ENCODE data around the gene LRRC27.

The LRRC27 gene

GRCh38 chr10:132354356-132355094, 22.5 kb downstream of the LRRC27 start:
- Histone ChIP-seq H3K4me2 (ENCODE audit: low read length) (no peak overlapping the region), H3K9me2 (ENCODE audit: low read depth, low read length) (no peaks in the 10 kb centered on the region), H3K36me3 (ENCODE audit: insufficient read depth, low read length) (no peaks in the 10 kb centered on the region), H3K27ac (ENCODE audit: low read depth, low read length, poor library complexity, severe bottlenecking) (no peak overlapping the region), H2AFZ (ENCODE audit: low read length) (no peak overlapping the region), H3K4me1 (ENCODE audit: insufficient read depth, low read length, severe bottlenecking) (no peaks in the 10 kb centered on the region), H3F3A (ENCODE audit: insufficient read depth, low read length) (no peaks in the 10 kb centered on the region), H3K9ac (ENCODE audit: low read length) (no peak overlapping the region), H3K27me3 (ENCODE audit: insufficient read depth, low read length) (no peaks in the 10 kb centered on the region), H3K4me3 (ENCODE audit: low read depth, low read length, poor library complexity, severe bottlenecking) (no peak overlapping the region), H3K79me2 (ENCODE audit: insufficient read depth, low read length) (no peaks in the 10 kb centered on the region), H3K9me3 (ENCODE audit: low read length) (no peaks in the 10 kb centered on the region), H4K20me1 (ENCODE audit: insufficient read depth, low read length) (no peaks in the 10 kb centered on the region)
- TF ChIP-seq EZH2 (IDR thresholded peaks at IDR 0.05; ENCODE audit: borderline replicate concordance, low read length) (no peak), CTCF (IDR thresholded peaks at IDR 0.05; ENCODE audit: low read length) (no peak)

GRCh38 chr10:132355297-132355696, 23.3 kb downstream of the LRRC27 start:
- Histone ChIP-seq H3K79me2 (ENCODE audit: insufficient read depth, low read length) (no peaks in the 10 kb centered on the region), H3K9me3 (ENCODE audit: low read length) (no peaks in the 10 kb centered on the region), H4K20me1 (ENCODE audit: insufficient read depth, low read length) (no peaks in the 10 kb centered on the region), H3K4me1 (ENCODE audit: insufficient read depth, low read length, severe bottlenecking) (no peaks in the 10 kb centered on the region), H2AFZ (ENCODE audit: low read length) (no peak overlapping the region), H3K27ac (ENCODE audit: low read depth, low read length, poor library complexity, severe bottlenecking) (no peak overlapping the region), H3K4me2 (ENCODE audit: low read length) (no peak overlapping the region), H3F3A (ENCODE audit: insufficient read depth, low read length) (no peaks in the 10 kb centered on the region), H3K4me3 (ENCODE audit: low read depth, low read length, poor library complexity, severe bottlenecking) (no peak overlapping the region), H3K9me2 (ENCODE audit: low read depth, low read length) (no peaks in the 10 kb centered on the region), H3K27me3 (ENCODE audit: insufficient read depth, low read length) (no peaks in the 10 kb centered on the region), H3K36me3 (ENCODE audit: insufficient read depth, low read length) (no peaks in the 10 kb centered on the region), H3K9ac (ENCODE audit: low read length) (no peak overlapping the region)
- TF ChIP-seq EZH2 (IDR thresholded peaks at IDR 0.05; ENCODE audit: borderline replicate concordance, low read length), result no peak

- Histone ChIP-seq H2AFZ (ENCODE audit: low read length) (no peak overlapping the region), H3K4me3 (ENCODE audit: low read depth, low read length, poor library complexity, severe bottlenecking) (no peak overlapping the region), H3K9ac (ENCODE audit: low read length) (no peak overlapping the region), H3K4me2 (ENCODE audit: low read length) (no peak overlapping the region), H3K27me3 (ENCODE audit: insufficient read depth, low read length) (no peaks in the 10 kb centered on the region), H3K9me3 (ENCODE audit: low read length) (no peaks in the 10 kb centered on the region), H3K79me2 (ENCODE audit: insufficient read depth, low read length) (no peaks in the 10 kb centered on the region), H3K4me1 (ENCODE audit: insufficient read depth, low read length, severe bottlenecking) (no peaks in the 10 kb centered on the region), H3K9me2 (ENCODE audit: low read depth, low read length) (no peaks in the 10 kb centered on the region), H4K20me1 (ENCODE audit: insufficient read depth, low read length) (no peaks in the 10 kb centered on the region), H3F3A (ENCODE audit: insufficient read depth, low read length) (no peaks in the 10 kb centered on the region), H3K36me3 (ENCODE audit: insufficient read depth, low read length) (no peaks in the 10 kb centered on the region), H3K27ac (ENCODE audit: low read depth, low read length, poor library complexity, severe bottlenecking) (no peak overlapping the region)
- TF ChIP-seq CTCF (IDR thresholded peaks at IDR 0.05; ENCODE audit: low read length), result no peak
- TF ChIP-seq EZH2 (IDR thresholded peaks at IDR 0.05; ENCODE audit: borderline replicate concordance, low read length), result no peak
Observed at GRCh38 chr10:132355754-132356153, 23.8 kb downstream of the LRRC27 start.

Measured in OCI-LY1 (cell line).